Right atrium auricular region (tissue), 2 donors: ENCODE results near the gene FSTL1. TPM values are rescaled to one million over a fixed set of nuclear protein-coding genes. Genes with fewer than 3 reads are reported as not detected.

Experiments used
- DNase-seq: peaks from one replicate; pipeline ENCODE4 v3.0.0-alpha.2; 2019; ENCODE audit warnings: low spot score
- H3K27ac ChIP-seq, 2 donors: fragments of 200-600 bp; sonication (generic); 1 replicate in 1 of 2; 2 replicates in 1 of 2; pipeline ENCODE4 v1.5.1; 2016 to 2019
- H3K27me3 ChIP-seq, 2 donors: fragments of 200-600 bp; sonication (generic); one replicate each; pipeline versions ENCODE4 v1.5.1 to v1.6.0; 2017 to 2019
- H3K36me3 ChIP-seq: fragments of 200-600 bp; sonication (generic); one replicate; pipeline ENCODE4 v1.5.1; 2016
- H3K4me1 ChIP-seq, 2 donors: fragments of 200-600 bp; sonication (generic); one replicate each; pipeline versions ENCODE4 v1.5.1 to v1.6.0; 2017 to 2019
- H3K4me3 ChIP-seq, 2 donors: fragments of 200-600 bp; sonication (generic); 1 replicate in 1 of 2; 2 replicates in 1 of 2; pipeline ENCODE4 v1.5.1; 2017 to 2019; ENCODE audit warnings: mild to moderate bottlenecking in 1 of 2, moderate library complexity in 1 of 2
- H3K9me3 ChIP-seq, 2 donors: fragments of 200-600 bp; sonication (generic); one replicate each; pipeline ENCODE4 v1.5.1; 2019
- CTCF ChIP-seq, 2 donors: fragments of 200-600 bp; sonication (generic); IDR thresholded peaks; one replicate each; pipeline ENCODE4 v1.5.1; 2019; ENCODE audit warnings: antibody characterized with exemption in 2 of 2
- total RNA-seq, 2 donors: library from RNA; depleted of rRNA; stranded (reverse); fragments of >200 nt; gene quantifications; one replicate each; pipeline ENCODE4 v1.1.0, GENCODE V29; 2016

The FSTL1 gene
- total RNA-seq, 2 donors from 2014 or later = 327 to 380 TPM

- H3K27me3 ChIP-seq = no peaks in the 10 kb centered on the region
- no peaks in the 10 kb centered on the region for H3K36me3 ChIP-seq
- no peaks in the 10 kb centered on the region for H3K9me3 ChIP-seq
- peaks cover 0 to 32% of the 10 kb centered on the region in 2 donors for H3K4me1 ChIP-seq
- DNase-seq = no peak
- no peak overlapping the region for H3K4me3 ChIP-seq
- no peak overlapping the region for H3K27ac ChIP-seq
- no peak for TF ChIP-seq CTCF (IDR thresholded peaks at IDR 0.05)
Observed at GRCh38 chr3:120462409-120462959, 11.7 kb upstream of the FSTL1 start.

GRCh38 chr3:120461416-120461815 is 10.6 kb upstream of the FSTL1 start:
- no peak overlapping the region for H3K27ac ChIP-seq
- H3K4me3 ChIP-seq = no peak overlapping the region
- no peaks in the 10 kb centered on the region for H3K27me3 ChIP-seq
- peaks cover 0 to 32% of the 10 kb centered on the region in 2 donors for H3K4me1 ChIP-seq
- H3K36me3 ChIP-seq = no peaks in the 10 kb centered on the region
- H3K9me3 ChIP-seq = no peaks in the 10 kb centered on the region
- no peak for DNase-seq
- no peak for TF ChIP-seq CTCF (IDR thresholded peaks at IDR 0.05)

- Histone ChIP-seq H3K36me3 (no peaks in the 10 kb centered on the region), H3K4me3 (no peak overlapping the region), H3K27me3 (no peaks in the 10 kb centered on the region), H3K27ac (no peak overlapping the region), H3K4me1 (peaks cover 0 to 32% of the 10 kb centered on the region in 2 donors), H3K9me3 (no peaks in the 10 kb centered on the region)
- DNase-seq = no peak
- TF ChIP-seq CTCF (IDR thresholded peaks at IDR 0.05) = no peak
Observed at GRCh38 chr3:120460862-120461261, 10.1 kb upstream of the FSTL1 start.

- Histone ChIP-seq H3K4me3 (no peak overlapping the region), H3K27ac (no peak overlapping the region), H3K36me3 (no peaks in the 10 kb centered on the region), H3K4me1 (peaks cover 0 to 32% of the 10 kb centered on the region in 2 donors), H3K9me3 (no peaks in the 10 kb centered on the region), H3K27me3 (no peaks in the 10 kb centered on the region)
- DNase-seq = no peak
- no peak for TF ChIP-seq CTCF (IDR thresholded peaks at IDR 0.05)
Observed at GRCh38 chr3:120460181-120460790, 9.5 kb upstream of the FSTL1 start.

- no peak for TF ChIP-seq CTCF (IDR thresholded peaks at IDR 0.05)
- H3K27me3 ChIP-seq = no peaks in the 10 kb centered on the region
- H3K36me3 ChIP-seq = no peaks in the 10 kb centered on the region
- no peak overlapping the region for H3K27ac ChIP-seq
- H3K9me3 ChIP-seq = no peaks in the 10 kb centered on the region
- H3K4me1 ChIP-seq = peaks cover 0 to 32% of the 10 kb centered on the region in 2 donors
- DNase-seq = no peak
- H3K4me3 ChIP-seq = no peak overlapping the region
Observed at GRCh38 chr3:120459196-120459595, 8.4 kb upstream of the FSTL1 start.

GRCh38 chr3:120457827-120458226 is 7.0 kb upstream of the FSTL1 start:
- DNase-seq = no peak
- Histone ChIP-seq H3K4me1 (peaks cover 0 to 28% of the 10 kb centered on the region in 2 donors), H3K27me3 (no peaks in the 10 kb centered on the region), H3K27ac (no peak overlapping the region), H3K36me3 (no peaks in the 10 kb centered on the region), H3K9me3 (no peaks in the 10 kb centered on the region), H3K4me3 (no peak overlapping the region)
- no peak for TF ChIP-seq CTCF (IDR thresholded peaks at IDR 0.05)
